Panc1 (cell line): ENCODE measurements around the gene STK16. TPM values are rescaled to one million over a fixed set of nuclear protein-coding genes. Genes with fewer than 3 reads are reported as not detected.

Experiments used
- ATAC-seq: fragments of 200-7000 bp; cut with Tn5 transposase; 2 replicates; pipeline ENCODE4 v1.9.1; 2020; ENCODE audit warnings: mild to moderate bottlenecking, moderate library complexity
- BruUV-seq: library from RNA; stranded (reverse); fragments of 400-500 nt; replicated peaks from 2 replicates; lab custom pipeline; 2021; lab: Mats Ljungman, UMichigan
- CTCF ChIA-PET: fragments of 300-600 bp; sonication (Branson Sonifier 250); formaldehyde crosslinking; loops from one replicate; lab custom pipeline; 2022; ENCODE audit warnings: antibody characterized with exemption; lab: Charles Lee
- POLR2A ChIA-PET: fragments of 300-600 bp; sonication (Branson Sonifier 250); formaldehyde crosslinking; loops from one replicate; lab custom pipeline; 2022; ENCODE audit warnings: antibody characterized with exemption; lab: Charles Lee
- DNase-seq: peaks from one replicate; pipeline ENCODE4 v3.0.0-alpha.2; 2010; ENCODE audit warnings: low read depth, low spot score
- H3K27ac ChIP-seq: 2 replicates; pipeline ENCODE4 v1.5.1; 2011; ENCODE audit warnings: mild to moderate bottlenecking, low read length, inconsistent platforms
- H3K27me3 ChIP-seq: fragments of 200-500 bp; sonication (Bioruptor generic); 2 replicates; pipeline ENCODE4 v1.6.0; 2014; ENCODE audit warnings: low read length, inconsistent platforms; ENCODE audit not compliant: control insufficient read depth, insufficient read depth
- H3K36me3 ChIP-seq: fragments of 200-500 bp; sonication (Bioruptor generic); 2 replicates; pipeline ENCODE4 v1.5.1; 2014; ENCODE audit warnings: inconsistent platforms, mild to moderate bottlenecking, low read length, moderate library complexity; ENCODE audit not compliant: control insufficient read depth, insufficient read depth
- H3K4me1 ChIP-seq: 2 replicates; pipeline ENCODE4 v1.5.1; 2011; ENCODE audit warnings: inconsistent platforms, mild to moderate bottlenecking, low read length, moderate library complexity; ENCODE audit not compliant: control insufficient read depth, insufficient read depth
- H3K4me3 ChIP-seq, 2 experiments: 2 replicates each; pipeline ENCODE4 v1.5.1; 2011 to 2012; ENCODE audit warnings: low read depth in 2 of 2, low read length in 2 of 2, mild to moderate bottlenecking in 2 of 2, inconsistent platforms in 1 of 2, moderate library complexity in 1 of 2
- H3K9me3 ChIP-seq: fragments of 200-500 bp; sonication (Bioruptor generic); 2 replicates; pipeline ENCODE4 v1.5.1; 2014; ENCODE audit warnings: low read depth, mild to moderate bottlenecking, inconsistent platforms, low read length, moderate library complexity; ENCODE audit not compliant: control insufficient read depth, insufficient read depth
- POLR2AphosphoS5 ChIP-seq: IDR thresholded peaks from 2 replicates; pipeline ENCODE4 v1.6.1; 2012; ENCODE audit warnings: mild to moderate bottlenecking, low read depth, low read length, moderate library complexity
- SIN3A ChIP-seq: IDR thresholded peaks from 2 replicates; pipeline ENCODE4 v1.6.1; 2012; ENCODE audit warnings: low read depth, mild to moderate bottlenecking, low read length, moderate library complexity, borderline replicate concordance; ENCODE audit not compliant: insufficient read depth
- TCF7L2 ChIP-seq: IDR thresholded peaks from 2 replicates; pipeline ENCODE4 v1.6.1; 2011; ENCODE audit warnings: mild to moderate bottlenecking, low read depth, low read length, inconsistent platforms
- in situ Hi-C: cut with HindIII; loops from 2 replicates; pipeline ENCODE4 v1.10.0; 2016; ENCODE audit warnings: low sequenced_read_pairs, low pct_unique_long_range_greater_than_20kb
- intact Hi-C: fragments of 100-400 bp; cut with micrococcal nuclease; formaldehyde crosslinking; loops from one replicate; pipeline ENCODE4 v1.10.0; 2022; ENCODE audit not compliant: unreplicated experiment
- total RNA-seq: library from RNA; stranded (reverse); gene quantifications from one replicate; pipeline ENCODE4 v1.2.1, GENCODE V29; 2021; ENCODE audit not compliant: unreplicated experiment
- TF ChIP-seq, protein P1 (sequence below): fragments of 450-650 bp; IDR thresholded peaks from 2 replicates; pipeline ENCODE4 v1.5.1; 2017; ENCODE audit warnings: mild to moderate bottlenecking
- TF ChIP-seq, protein P2 (sequence below), 2 experiments: IDR thresholded peaks; 2 replicates each; pipeline ENCODE4 v1.6.1; 2011 to 2012; ENCODE audit warnings: low read depth in 2 of 2, control low read depth in 1 of 2, low read length in 1 of 2, mild to moderate bottlenecking in 1 of 2, moderate library complexity in 1 of 2; ENCODE audit not compliant: insufficient read depth in 1 of 2

The STK16 gene
- total RNA-seq, 1 experiment from 2014 or later, result 29.9 TPM

DNA sequence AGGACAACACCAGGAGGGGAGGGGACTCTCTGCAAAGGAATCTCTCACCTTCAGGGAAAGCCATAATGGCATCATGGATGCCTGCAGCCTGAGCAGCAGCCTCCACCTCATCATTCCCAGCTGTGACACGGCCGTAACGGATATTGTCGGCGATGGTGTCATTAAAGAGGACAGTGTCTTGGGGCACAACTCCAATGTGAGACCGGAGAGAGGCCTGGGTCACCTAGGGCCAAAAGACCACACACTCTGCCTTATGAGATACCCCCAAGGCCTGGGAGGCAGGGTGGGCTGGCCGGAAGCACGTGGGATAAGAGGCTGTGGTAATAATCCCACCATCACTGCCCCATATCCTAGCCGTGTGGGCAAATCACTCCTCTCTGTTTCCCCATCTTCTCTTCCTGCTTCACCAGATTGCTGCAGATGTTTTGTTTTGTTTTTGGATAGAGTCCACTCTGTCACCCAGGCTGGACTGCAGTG is 34.4 kb upstream of the STK16 start:
- H3K9me3 ChIP-seq, result no peaks in the 10 kb centered on the region
- H3K4me1 ChIP-seq, result peaks cover 13% of the 10 kb centered on the region
- no peak for DNase-seq
- POLR2A ChIA-PET, result no interaction called here
- H3K36me3 ChIP-seq, result 0 out of 2 replicates have a peak, but pooled peaks cover 4% of the 10 kb centered on the region
- no peaks in the 10 kb centered on the region for H3K27me3 ChIP-seq
- H3K27ac ChIP-seq, result no peak overlapping the region
- ATAC-seq, result no peak
- in situ Hi-C loops, result no loop called here
- no peak overlapping the region for H3K4me3 ChIP-seq
- BruUV-seq, result no TSS peak
- CTCF ChIA-PET, result interaction anchor here (0.6 kb wide), 1 partner anchor 154 kb away, joined by 5 read pairs; no protein-coding TSS in a partner anchor
- intact Hi-C loops, result loop anchor here (10.0 kb wide), 1 partner anchor 46 kb away; the partner anchor contains the start of gene NHEJ1
- TF ChIP-seq POLR2AphosphoS5 (0 out of 2 replicates have a peak, but pooled peaks have one; percentile 26), TCF7L2 (no peak)

DNA sequence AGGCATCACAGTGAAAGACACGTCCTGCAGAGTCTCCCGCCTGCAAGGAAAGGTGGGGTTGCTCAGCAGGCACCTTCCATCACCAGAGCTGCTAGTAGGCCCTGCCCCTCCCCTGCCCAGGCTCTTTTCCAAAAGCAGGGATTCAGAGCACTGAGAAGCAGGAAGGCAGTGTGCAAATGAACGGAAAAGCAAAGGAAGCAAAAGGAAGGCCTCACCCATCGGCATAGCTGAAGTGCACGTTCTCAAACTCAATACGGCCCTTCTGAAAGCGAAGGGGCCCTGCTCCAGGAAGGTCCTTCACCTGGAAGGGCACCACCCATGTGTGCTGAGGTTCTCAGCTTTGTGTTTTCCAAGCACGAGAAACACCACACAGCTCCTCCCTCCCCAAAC is 32.3 kb upstream of the STK16 start:
- Histone ChIP-seq H3K27me3 (no peaks in the 10 kb centered on the region), H3K36me3 (0 out of 2 replicates have a peak, but pooled peaks cover 4% of the 10 kb centered on the region), H3K9me3 (no peaks in the 10 kb centered on the region), H3K4me3 (no peak overlapping the region), H3K4me1 (peaks cover 8% of the 10 kb centered on the region), H3K27ac (no peak overlapping the region)
- ATAC-seq, result no peak
- intact Hi-C loops (loop anchor here (10.0 kb wide), 1 partner anchor 48 kb away; the partner anchor contains the start of gene NHEJ1), in situ Hi-C loops (no loop called here)
- DNase-seq, result no peak
- BruUV-seq, result no TSS peak
- ChIA-PET CTCF (no interaction called here), POLR2A (no interaction called here)
- TF ChIP-seq, protein P1, sequence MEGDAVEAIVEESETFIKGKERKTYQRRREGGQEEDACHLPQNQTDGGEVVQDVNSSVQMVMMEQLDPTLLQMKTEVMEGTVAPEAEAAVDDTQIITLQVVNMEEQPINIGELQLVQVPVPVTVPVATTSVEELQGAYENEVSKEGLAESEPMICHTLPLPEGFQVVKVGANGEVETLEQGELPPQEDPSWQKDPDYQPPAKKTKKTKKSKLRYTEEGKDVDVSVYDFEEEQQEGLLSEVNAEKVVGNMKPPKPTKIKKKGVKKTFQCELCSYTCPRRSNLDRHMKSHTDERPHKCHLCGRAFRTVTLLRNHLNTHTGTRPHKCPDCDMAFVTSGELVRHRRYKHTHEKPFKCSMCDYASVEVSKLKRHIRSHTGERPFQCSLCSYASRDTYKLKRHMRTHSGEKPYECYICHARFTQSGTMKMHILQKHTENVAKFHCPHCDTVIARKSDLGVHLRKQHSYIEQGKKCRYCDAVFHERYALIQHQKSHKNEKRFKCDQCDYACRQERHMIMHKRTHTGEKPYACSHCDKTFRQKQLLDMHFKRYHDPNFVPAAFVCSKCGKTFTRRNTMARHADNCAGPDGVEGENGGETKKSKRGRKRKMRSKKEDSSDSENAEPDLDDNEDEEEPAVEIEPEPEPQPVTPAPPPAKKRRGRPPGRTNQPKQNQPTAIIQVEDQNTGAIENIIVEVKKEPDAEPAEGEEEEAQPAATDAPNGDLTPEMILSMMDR, result no peak
- TF ChIP-seq POLR2AphosphoS5 (no peak), SIN3A (no peak), TCF7L2 (no peak)
- TF ChIP-seq, protein P2, sequence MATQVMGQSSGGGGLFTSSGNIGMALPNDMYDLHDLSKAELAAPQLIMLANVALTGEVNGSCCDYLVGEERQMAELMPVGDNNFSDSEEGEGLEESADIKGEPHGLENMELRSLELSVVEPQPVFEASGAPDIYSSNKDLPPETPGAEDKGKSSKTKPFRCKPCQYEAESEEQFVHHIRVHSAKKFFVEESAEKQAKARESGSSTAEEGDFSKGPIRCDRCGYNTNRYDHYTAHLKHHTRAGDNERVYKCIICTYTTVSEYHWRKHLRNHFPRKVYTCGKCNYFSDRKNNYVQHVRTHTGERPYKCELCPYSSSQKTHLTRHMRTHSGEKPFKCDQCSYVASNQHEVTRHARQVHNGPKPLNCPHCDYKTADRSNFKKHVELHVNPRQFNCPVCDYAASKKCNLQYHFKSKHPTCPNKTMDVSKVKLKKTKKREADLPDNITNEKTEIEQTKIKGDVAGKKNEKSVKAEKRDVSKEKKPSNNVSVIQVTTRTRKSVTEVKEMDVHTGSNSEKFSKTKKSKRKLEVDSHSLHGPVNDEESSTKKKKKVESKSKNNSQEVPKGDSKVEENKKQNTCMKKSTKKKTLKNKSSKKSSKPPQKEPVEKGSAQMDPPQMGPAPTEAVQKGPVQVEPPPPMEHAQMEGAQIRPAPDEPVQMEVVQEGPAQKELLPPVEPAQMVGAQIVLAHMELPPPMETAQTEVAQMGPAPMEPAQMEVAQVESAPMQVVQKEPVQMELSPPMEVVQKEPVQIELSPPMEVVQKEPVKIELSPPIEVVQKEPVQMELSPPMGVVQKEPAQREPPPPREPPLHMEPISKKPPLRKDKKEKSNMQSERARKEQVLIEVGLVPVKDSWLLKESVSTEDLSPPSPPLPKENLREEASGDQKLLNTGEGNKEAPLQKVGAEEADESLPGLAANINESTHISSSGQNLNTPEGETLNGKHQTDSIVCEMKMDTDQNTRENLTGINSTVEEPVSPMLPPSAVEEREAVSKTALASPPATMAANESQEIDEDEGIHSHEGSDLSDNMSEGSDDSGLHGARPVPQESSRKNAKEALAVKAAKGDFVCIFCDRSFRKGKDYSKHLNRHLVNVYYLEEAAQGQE (IDR thresholded peaks at IDR 0.05; ENCODE audit: insufficient read depth in 1 of 2, low read depth in 2 of 2, low read length in 1 of 2), result no peak

DNA sequence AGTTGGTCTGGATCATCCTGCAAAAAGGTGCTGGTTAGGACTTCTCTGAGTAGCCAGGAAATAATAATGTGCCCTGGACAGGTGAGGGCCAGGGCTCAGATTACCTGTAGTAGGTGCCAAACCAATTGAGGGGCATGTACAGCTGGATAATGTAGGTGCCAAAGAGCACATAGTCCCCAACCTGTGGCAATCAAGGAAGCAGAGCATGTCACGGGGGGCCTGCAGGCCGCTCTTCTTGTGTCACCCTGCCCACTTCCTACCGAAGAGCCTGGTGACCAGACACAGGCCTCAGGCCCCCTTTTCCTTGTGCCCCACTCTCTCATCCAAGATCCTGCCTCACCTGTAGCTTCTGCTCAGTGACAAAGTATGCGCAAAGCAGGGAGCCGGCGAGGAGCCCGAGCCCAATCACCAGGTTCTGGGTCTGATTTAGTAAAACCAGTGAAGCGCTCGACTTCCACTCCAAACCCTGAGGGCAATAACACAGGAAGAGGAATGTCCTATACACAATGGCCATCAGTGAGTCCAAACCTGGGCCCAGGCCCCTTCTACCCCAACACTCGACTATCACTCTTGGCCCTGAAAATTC is 31.7 kb upstream of the STK16 start:
- no TSS peak for BruUV-seq
- DNase-seq, result no peak
- in situ Hi-C loops (no loop called here), intact Hi-C loops (loop anchor here (10.0 kb wide), 1 partner anchor 49 kb away; the partner anchor contains the start of gene NHEJ1)
- H3K4me3 ChIP-seq, result no peak overlapping the region
- no peak for TF ChIP-seq POLR2AphosphoS5
- TF ChIP-seq, protein P1, result no peak
- TF ChIP-seq SIN3A, result no peak
- TF ChIP-seq, protein P2 (IDR thresholded peaks at IDR 0.05; ENCODE audit: insufficient read depth in 1 of 2, low read depth in 2 of 2, low read length in 1 of 2), result no peak
- no peak for TF ChIP-seq TCF7L2
- H3K9me3 ChIP-seq, result no peaks in the 10 kb centered on the region
- no peak overlapping the region for H3K27ac ChIP-seq
- ATAC-seq, result no peak
- CTCF ChIA-PET, result no interaction called here
- POLR2A ChIA-PET, result no interaction called here
- peaks cover 5% of the 10 kb centered on the region; the same call in 1 of the 2 replicates for H3K4me1 ChIP-seq
- H3K27me3 ChIP-seq, result no peaks in the 10 kb centered on the region
- 0 out of 2 replicates have a peak, but pooled peaks cover 2% of the 10 kb centered on the region for H3K36me3 ChIP-seq
